Neural cell (in vitro differentiated cells): ENCODE results near the gene TLX1. TPM values are rescaled to one million over a fixed set of nuclear protein-coding genes. Genes with fewer than 3 reads are reported as not detected.
A peak's percentile ranks its signal among the peaks of the same experiment; 100 is the strongest.

Source experiments
- H2AFZ ChIP-seq: fragments of 200-600, 300-800 bp; sonication (generic), shearing (Covaris generic); 2 replicates; pipeline ENCODE4 v1.6.0; 2014; ENCODE audit warnings: low read depth, mild to moderate bottlenecking, antibody characterized with exemption, low read length, moderate library complexity
- H3F3A ChIP-seq: fragments of 200-600 bp; shearing (Covaris generic); 2 replicates; pipeline ENCODE4 v1.6.1; 2016; ENCODE audit warnings: mild to moderate bottlenecking, moderate library complexity, mixed read lengths, antibody characterized with exemption, low read length; ENCODE audit not compliant: insufficient read depth, poor library complexity, severe bottlenecking
- H3K27ac ChIP-seq: fragments of 200-600, 300-800 bp; sonication (generic), shearing (Covaris generic); 2 replicates; pipeline ENCODE4 v1.5.1; 2014; ENCODE audit warnings: mild to moderate bottlenecking, low read length, moderate library complexity
- H3K27me3 ChIP-seq: fragments of 300-800, 200-600 bp; sonication (generic), shearing (Covaris generic); 2 replicates; pipeline ENCODE4 v1.6.0; 2014; ENCODE audit warnings: mild to moderate bottlenecking, low read depth, low read length, moderate library complexity; ENCODE audit not compliant: insufficient read depth
- H3K36me3 ChIP-seq: fragments of 300-800, 200-600 bp; sonication (generic), shearing (Covaris generic); 2 replicates; pipeline ENCODE4 v1.5.1; 2014; ENCODE audit warnings: mild to moderate bottlenecking, antibody characterized with exemption, low read length, moderate library complexity; ENCODE audit not compliant: insufficient read depth
- H3K4me2 ChIP-seq: fragments of 300-800, 200-600 bp; sonication (generic), shearing (Covaris generic); 2 replicates; pipeline ENCODE4 v1.6.0; 2014; ENCODE audit warnings: mild to moderate bottlenecking, low read length
- H3K4me3 ChIP-seq: fragments of 300-800, 200-600 bp; sonication (generic), shearing (Covaris generic); 2 replicates; pipeline ENCODE4 v1.5.1; 2014; ENCODE audit warnings: mild to moderate bottlenecking, low read length, moderate library complexity
- H3K79me2 ChIP-seq: fragments of 200-600 bp; shearing (Covaris generic); replicated peaks from 2 replicates; pipeline ENCODE4 v1.6.0; 2014; ENCODE audit warnings: mild to moderate bottlenecking, low read length, moderate library complexity; ENCODE audit not compliant: insufficient read depth
- H3K9ac ChIP-seq: fragments of 300-800, 200-600 bp; sonication (generic), shearing (Covaris generic); 2 replicates; pipeline ENCODE4 v1.6.1; 2016; ENCODE audit warnings: mild to moderate bottlenecking, low read length, mixed read lengths
- H3K9me2 ChIP-seq: fragments of 200-600 bp; shearing (Covaris generic); 2 replicates; pipeline ENCODE4 v1.6.1; 2016; ENCODE audit warnings: mild to moderate bottlenecking, low read length, mixed read lengths; ENCODE audit not compliant: insufficient read depth
- H3K9me3 ChIP-seq: fragments of 200-600, 300-800 bp; sonication (generic), shearing (Covaris generic); 2 replicates; pipeline ENCODE4 v1.6.1; 2016; ENCODE audit warnings: mild to moderate bottlenecking, mixed run types, low read length, moderate library complexity, mixed read lengths
- H4K20me1 ChIP-seq: fragments of 200-600 bp; shearing (Covaris generic); 2 replicates; pipeline ENCODE4 v1.6.1; 2016; ENCODE audit warnings: mild to moderate bottlenecking, mixed run types; ENCODE audit not compliant: insufficient read depth
- CTCF ChIP-seq: fragments of 450-650 bp; IDR thresholded peaks from 2 replicates; pipeline ENCODE4 v1.5.1; 2014; ENCODE audit warnings: antibody characterized with exemption, mild to moderate bottlenecking, moderate library complexity; ENCODE audit not compliant: poor library complexity, severe bottlenecking
- EP300 ChIP-seq: fragments of 450-650 bp; conservative IDR thresholded peaks from 2 replicates; pipeline ENCODE4 v1.6.1; 2014; ENCODE audit warnings: antibody characterized with exemption, mild to moderate bottlenecking, moderate library complexity; ENCODE audit not compliant: poor library complexity, severe bottlenecking
- EZH2 ChIP-seq: fragments of 200-600, 300-800 bp; shearing (Covaris generic), sonication (generic); IDR thresholded peaks from 2 replicates; pipeline ENCODE4 v1.6.1; 2014; ENCODE audit warnings: antibody characterized with exemption, low read length, borderline replicate concordance, mild to moderate bottlenecking; ENCODE audit not compliant: insufficient read depth, poor library complexity, severe bottlenecking
- MXI1 ChIP-seq: fragments of 450-650 bp; conservative IDR thresholded peaks from 2 replicates; pipeline ENCODE4 v1.6.1; 2014; ENCODE audit warnings: antibody characterized with exemption, mild to moderate bottlenecking; ENCODE audit not compliant: poor library complexity, severe bottlenecking
- POLR2AphosphoS5 ChIP-seq: IDR thresholded peaks from 2 replicates; pipeline ENCODE4 v1.6.1; 2012
- RAD21 ChIP-seq: fragments of 450-650 bp; conservative IDR thresholded peaks from 2 replicates; pipeline ENCODE4 v1.6.1; 2014; ENCODE audit warnings: antibody characterized with exemption, mild to moderate bottlenecking, moderate library complexity
- REST ChIP-seq: IDR thresholded peaks from 2 replicates; pipeline ENCODE4 v1.6.1; 2012; ENCODE audit warnings: borderline replicate concordance
- SMC3 ChIP-seq: fragments of 450-650 bp; conservative IDR thresholded peaks from 2 replicates; pipeline ENCODE4 v1.6.1; 2014; ENCODE audit warnings: antibody characterized with exemption, mild to moderate bottlenecking, moderate library complexity; ENCODE audit not compliant: poor library complexity
- TAF1 ChIP-seq: IDR thresholded peaks from 2 replicates; pipeline ENCODE4 v1.6.1; 2012; ENCODE audit warnings: low read depth
- polyA minus RNA-seq: library from RNA; depleted of rRNA, polyadenylated mRNA; stranded (reverse); fragments of >200 nt; gene quantifications from 2 replicates; pipeline ENCODE4 v1.2.3, GENCODE V29; 2014
- polyA plus RNA-seq: library from polyadenylated mRNA; depleted of rRNA; stranded (reverse); fragments of >200 nt; gene quantifications from 2 replicates; pipeline ENCODE4 v1.2.3, GENCODE V29; 2014

Gene TLX1
- polyA plus RNA-seq: not detected in 2 replicates
- not detected in 2 replicates for polyA minus RNA-seq

- Histone ChIP-seq H3K27me3 (peaks cover 99% of the 10 kb centered on the region), H3K79me2 (no peaks in the 10 kb centered on the region), H3K27ac (no peak within 1 kb of the TSS), H3K4me3 (peak within 1 kb of the TSS; percentile 62), H3K9me3 (no peaks in the 10 kb centered on the region), H3F3A (no peaks in the 10 kb centered on the region), H3K36me3 (no peaks in the 10 kb centered on the region), H3K9me2 (no peaks in the 10 kb centered on the region), H3K4me2 (peak within 1 kb of the TSS; percentile 35), H2AFZ (no peak within 1 kb of the TSS), H3K9ac (peak within 1 kb of the TSS; percentile 9), H4K20me1 (no peaks in the 10 kb centered on the region)
- no peak for TF ChIP-seq TAF1
- TF ChIP-seq POLR2AphosphoS5: no peak
- peak; percentile 37 for TF ChIP-seq EZH2
- peak; percentile 41 for TF ChIP-seq CTCF
- no peak for TF ChIP-seq EP300
- no peak for TF ChIP-seq RAD21
- no peak for TF ChIP-seq SMC3
Observed at GRCh38 chr10:101130984-101131961, at the start of gene TLX1. Gene TLX1, plus strand, starts transcription at chr10:101131300. Its CDS starts 242 bp downstream, at chr10:101131542.

DNA sequence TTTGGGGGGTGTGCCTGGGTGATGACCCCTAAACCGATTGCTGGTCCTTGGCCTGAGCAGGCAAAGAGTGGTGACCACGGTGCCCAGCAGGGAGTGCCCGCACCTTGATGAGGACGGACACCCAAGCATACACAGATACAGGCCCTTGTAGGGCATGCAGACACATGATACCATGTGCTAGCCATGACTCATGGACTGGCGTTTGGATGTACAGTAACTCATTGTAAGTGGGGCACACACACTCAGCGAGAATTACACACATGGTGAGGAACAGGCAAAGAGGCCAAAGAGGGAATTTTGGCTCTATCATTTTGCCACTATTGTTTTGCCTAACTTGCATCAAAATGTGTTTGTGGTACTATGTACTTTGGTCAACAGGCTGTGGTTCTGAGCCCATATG is 45.3 kb upstream of the TLX1 start:
- TF ChIP-seq TAF1: no peak
- no peak for TF ChIP-seq EZH2
- no peak for TF ChIP-seq SMC3
- TF ChIP-seq POLR2AphosphoS5: no peak
- no peak for TF ChIP-seq CTCF
- no peak for TF ChIP-seq MXI1
- TF ChIP-seq RAD21: no peak
- no peak for TF ChIP-seq REST
- no peak for TF ChIP-seq EP300
- Histone ChIP-seq H3K27ac (no peak overlapping the region), H3K4me2 (no peak overlapping the region), H3K79me2 (no peaks in the 10 kb centered on the region), H3K4me3 (no peak overlapping the region), H2AFZ (no peak overlapping the region), H3K9ac (no peak overlapping the region), H3K9me3 (no peaks in the 10 kb centered on the region), H3F3A (no peaks in the 10 kb centered on the region), H4K20me1 (no peaks in the 10 kb centered on the region), H3K36me3 (no peaks in the 10 kb centered on the region), H3K27me3 (peaks cover 34% of the 10 kb centered on the region), H3K9me2 (no peaks in the 10 kb centered on the region)
